Measurements from ENCODE around the gene MFSD2A. TPM values are rescaled to one million over a fixed set of nuclear protein-coding genes. Genes with fewer than 3 reads are reported as not detected.

The MFSD2A gene
- total and polyA plus RNA-seq, 10 of the 15 experiments (the other 5 are each of a cell fraction or from before 2014, with no cell fraction given) = 0.84 to 30.1 (median 15.2) TPM

DNA sequence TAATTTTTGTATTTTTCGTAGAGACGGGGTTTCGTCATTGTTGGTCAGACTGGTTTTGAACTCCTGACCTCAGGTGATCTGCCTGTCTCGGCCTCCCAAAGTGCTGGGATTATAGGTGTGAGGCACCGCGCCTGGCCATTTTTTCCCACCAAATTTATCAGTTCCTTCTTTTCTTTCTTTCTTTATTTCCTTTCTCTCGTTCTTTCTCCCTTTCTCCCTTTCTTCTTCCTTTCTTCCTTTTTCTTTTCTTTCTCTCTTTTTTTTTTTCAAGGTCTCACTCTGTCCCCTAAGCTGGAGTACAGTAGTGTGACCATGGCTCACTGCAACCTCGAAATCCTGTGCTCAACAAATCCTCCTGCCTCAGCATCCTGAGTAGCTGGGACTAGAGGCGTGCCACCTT is 26.4 kb downstream of the MFSD2A start (continued):
- TF ChIP-seq, protein P1, sequence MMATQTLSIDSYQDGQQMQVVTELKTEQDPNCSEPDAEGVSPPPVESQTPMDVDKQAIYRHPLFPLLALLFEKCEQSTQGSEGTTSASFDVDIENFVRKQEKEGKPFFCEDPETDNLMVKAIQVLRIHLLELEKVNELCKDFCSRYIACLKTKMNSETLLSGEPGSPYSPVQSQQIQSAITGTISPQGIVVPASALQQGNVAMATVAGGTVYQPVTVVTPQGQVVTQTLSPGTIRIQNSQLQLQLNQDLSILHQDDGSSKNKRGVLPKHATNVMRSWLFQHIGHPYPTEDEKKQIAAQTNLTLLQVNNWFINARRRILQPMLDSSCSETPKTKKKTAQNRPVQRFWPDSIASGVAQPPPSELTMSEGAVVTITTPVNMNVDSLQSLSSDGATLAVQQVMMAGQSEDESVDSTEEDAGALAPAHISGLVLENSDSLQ (IDR thresholded peaks at IDR 0.05) = no peak
- no peak for TF ChIP-seq ETV6 (conservative IDR thresholded peaks at IDR 0.05 in 1 of 2, IDR thresholded peaks at IDR 0.05 in 1 of 2; ENCODE audit: borderline replicate concordance in 1 of 2, low read depth in 1 of 2)

DNA sequence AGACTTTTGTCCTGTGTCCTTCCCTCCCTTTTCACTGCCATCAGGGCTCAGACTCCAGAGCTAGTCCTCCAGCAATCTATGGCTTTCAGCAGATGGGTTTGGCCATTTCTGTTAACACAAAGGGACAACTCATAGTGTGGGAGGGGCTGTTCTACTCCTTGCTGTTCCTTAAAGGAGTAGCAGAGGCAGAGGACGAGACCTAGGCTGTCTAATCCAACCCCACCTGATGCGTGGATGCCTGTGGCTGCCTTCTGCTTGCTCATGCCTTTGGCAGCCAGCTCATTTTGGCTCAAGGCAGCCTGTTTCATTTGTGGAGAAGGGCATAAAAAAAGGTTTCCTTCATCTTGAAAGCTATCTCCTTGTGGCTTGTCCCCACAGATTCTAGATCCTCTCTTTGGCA is 27.0 kb downstream of the MFSD2A start:
- Histone ChIP-seq H3K79me2 (ENCODE audit: control insufficient read depth, insufficient read depth, low read length) (no peaks in the 10 kb centered on the region), H3K4me1 (ENCODE audit: control insufficient read depth, insufficient read depth, low read length) (peaks cover 11% of the 10 kb centered on the region), H4K20me1 (ENCODE audit: control insufficient read depth, insufficient read depth) (no peaks in the 10 kb centered on the region), H3K36me3 (ENCODE audit: control insufficient read depth in 2 of 2, insufficient read depth in 2 of 2, low read length in 1 of 2) (no peaks in the 10 kb centered on the region), H3K27ac (ENCODE audit: control insufficient read depth, insufficient read depth) (no peak overlapping the region), H3K4me3 (no peak overlapping the region), H3K27me3 (replicated peaks in 1 of 2; ENCODE audit: control insufficient read depth in 2 of 2, insufficient read depth in 2 of 2, low read length in 1 of 2) (no peaks in the 10 kb centered on the region), H3K4me2 (ENCODE audit: control insufficient read depth, insufficient read depth) (no peak overlapping the region), H3K9ac (ENCODE audit: control insufficient read depth, insufficient read depth, low read length) (no peak overlapping the region), H3K9me3 (replicated peaks; ENCODE audit: control insufficient read depth, insufficient read depth, low read length) (no peaks in the 10 kb centered on the region), H2AFZ (ENCODE audit: control insufficient read depth, low read depth, low read length) (no peak overlapping the region)
- no peak for FAIRE-seq
- no TSS peak for BruUV-seq (replicated peaks)
- 56% methylated on average over 2 of the region's 2 CpGs for WGBS (ENCODE audit: insufficient coverage, insufficient replicate concordance, low lambda C conversion rate, missing lambda C conversion rate)
- POLR2A ChIA-PET = interaction anchor here (0.6 kb wide), 2 partner anchors 10 to 21 kb away, joined by 3 to 5 read pairs; no protein-coding TSS in a partner anchor
- ATAC-seq = no peak
- CTCF ChIA-PET = interaction anchor here (1.5 to 1.8 kb wide), 2 partner anchors 9 to 50 kb away, joined by 6 to 12 read pairs; no protein-coding TSS in a partner anchor
- intact Hi-C loops (cut with micrococcal nuclease; ENCODE audit: unreplicated experiment) = no loop called here
- RAD21 ChIA-PET (ENCODE audit: unreplicated experiment) = interaction anchor here (0.5 to 1.1 kb wide), 2 partner anchors 51 to 316 kb away, joined by 3 to 4 read pairs; no protein-coding TSS in a partner anchor
- SMC1A ChIA-PET (ENCODE audit: uncharacterized antibody, unreplicated experiment) = interaction anchor here (0.9 to 1.2 kb wide), 3 partner anchors 14 to 62 kb away, joined by 3 to 5 read pairs (median 3); no protein-coding TSS in a partner anchor
- no peak for DNase-seq (ENCODE audit: low read depth, low spot score)
- in situ Hi-C loops (cut with MboI) = no loop called here
- no peak for TF ChIP-seq ZSCAN29 (IDR thresholded peaks at IDR 0.05)
- no peak for TF ChIP-seq HDAC6 (IDR thresholded peaks at IDR 0.05; ENCODE audit: unreplicated experiment)
- TF ChIP-seq CBX3 (IDR thresholded peaks at IDR 0.05; ENCODE audit: borderline replicate concordance, low read depth) = no peak
- no peak for TF ChIP-seq BCL11A (IDR thresholded peaks at IDR 0.05; ENCODE audit: low read depth, low read length)
- no peak for TF ChIP-seq MTA3 (IDR thresholded peaks at IDR 0.05; ENCODE audit: borderline replicate concordance, low read length)
- TF ChIP-seq, protein P2, sequence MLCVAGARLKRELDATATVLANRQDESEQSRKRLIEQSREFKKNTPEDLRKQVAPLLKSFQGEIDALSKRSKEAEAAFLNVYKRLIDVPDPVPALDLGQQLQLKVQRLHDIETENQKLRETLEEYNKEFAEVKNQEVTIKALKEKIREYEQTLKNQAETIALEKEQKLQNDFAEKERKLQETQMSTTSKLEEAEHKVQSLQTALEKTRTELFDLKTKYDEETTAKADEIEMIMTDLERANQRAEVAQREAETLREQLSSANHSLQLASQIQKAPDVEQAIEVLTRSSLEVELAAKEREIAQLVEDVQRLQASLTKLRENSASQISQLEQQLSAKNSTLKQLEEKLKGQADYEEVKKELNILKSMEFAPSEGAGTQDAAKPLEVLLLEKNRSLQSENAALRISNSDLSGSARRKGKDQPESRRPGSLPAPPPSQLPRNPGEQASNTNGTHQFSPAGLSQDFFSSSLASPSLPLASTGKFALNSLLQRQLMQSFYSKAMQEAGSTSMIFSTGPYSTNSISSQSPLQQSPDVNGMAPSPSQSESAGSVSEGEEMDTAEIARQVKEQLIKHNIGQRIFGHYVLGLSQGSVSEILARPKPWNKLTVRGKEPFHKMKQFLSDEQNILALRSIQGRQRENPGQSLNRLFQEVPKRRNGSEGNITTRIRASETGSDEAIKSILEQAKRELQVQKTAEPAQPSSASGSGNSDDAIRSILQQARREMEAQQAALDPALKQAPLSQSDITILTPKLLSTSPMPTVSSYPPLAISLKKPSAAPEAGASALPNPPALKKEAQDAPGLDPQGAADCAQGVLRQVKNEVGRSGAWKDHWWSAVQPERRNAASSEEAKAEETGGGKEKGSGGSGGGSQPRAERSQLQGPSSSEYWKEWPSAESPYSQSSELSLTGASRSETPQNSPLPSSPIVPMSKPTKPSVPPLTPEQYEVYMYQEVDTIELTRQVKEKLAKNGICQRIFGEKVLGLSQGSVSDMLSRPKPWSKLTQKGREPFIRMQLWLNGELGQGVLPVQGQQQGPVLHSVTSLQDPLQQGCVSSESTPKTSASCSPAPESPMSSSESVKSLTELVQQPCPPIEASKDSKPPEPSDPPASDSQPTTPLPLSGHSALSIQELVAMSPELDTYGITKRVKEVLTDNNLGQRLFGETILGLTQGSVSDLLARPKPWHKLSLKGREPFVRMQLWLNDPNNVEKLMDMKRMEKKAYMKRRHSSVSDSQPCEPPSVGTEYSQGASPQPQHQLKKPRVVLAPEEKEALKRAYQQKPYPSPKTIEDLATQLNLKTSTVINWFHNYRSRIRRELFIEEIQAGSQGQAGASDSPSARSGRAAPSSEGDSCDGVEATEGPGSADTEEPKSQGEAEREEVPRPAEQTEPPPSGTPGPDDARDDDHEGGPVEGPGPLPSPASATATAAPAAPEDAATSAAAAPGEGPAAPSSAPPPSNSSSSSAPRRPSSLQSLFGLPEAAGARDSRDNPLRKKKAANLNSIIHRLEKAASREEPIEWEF (IDR thresholded peaks at IDR 0.05; ENCODE audit: insufficient replicate concordance, low read depth, low read length) = no peak
- TF ChIP-seq POLR2A (IDR thresholded peaks at IDR 0.05; ENCODE audit: low read depth, low read length) = no peak
- no peak for TF ChIP-seq NR2C2 (IDR thresholded peaks at IDR 0.05; ENCODE audit: borderline replicate concordance, control insufficient read depth, insufficient read length, low read depth)
- no peak for TF ChIP-seq ZNF24 (IDR thresholded peaks at IDR 0.05)
- TF ChIP-seq, protein P3, sequence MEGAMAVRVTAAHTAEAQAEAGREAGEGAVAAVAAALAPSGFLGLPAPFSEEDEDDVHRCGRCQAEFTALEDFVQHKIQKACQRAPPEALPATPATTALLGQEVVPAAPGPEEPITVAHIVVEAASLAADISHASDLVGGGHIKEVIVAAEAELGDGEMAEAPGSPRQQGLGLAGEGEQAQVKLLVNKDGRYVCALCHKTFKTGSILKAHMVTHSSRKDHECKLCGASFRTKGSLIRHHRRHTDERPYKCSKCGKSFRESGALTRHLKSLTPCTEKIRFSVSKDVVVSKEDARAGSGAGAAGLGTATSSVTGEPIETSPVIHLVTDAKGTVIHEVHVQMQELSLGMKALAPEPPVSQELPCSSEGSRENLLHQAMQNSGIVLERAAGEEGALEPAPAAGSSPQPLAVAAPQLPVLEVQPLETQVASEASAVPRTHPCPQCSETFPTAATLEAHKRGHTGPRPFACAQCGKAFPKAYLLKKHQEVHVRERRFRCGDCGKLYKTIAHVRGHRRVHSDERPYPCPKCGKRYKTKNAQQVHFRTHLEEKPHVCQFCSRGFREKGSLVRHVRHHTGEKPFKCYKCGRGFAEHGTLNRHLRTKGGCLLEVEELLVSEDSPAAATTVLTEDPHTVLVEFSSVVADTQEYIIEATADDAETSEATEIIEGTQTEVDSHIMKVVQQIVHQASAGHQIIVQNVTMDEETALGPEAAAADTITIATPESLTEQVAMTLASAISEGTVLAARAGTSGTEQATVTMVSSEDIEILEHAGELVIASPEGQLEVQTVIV (IDR thresholded peaks at IDR 0.05; ENCODE audit: borderline replicate concordance, partially characterized antibody) = no peak
- TF ChIP-seq CBFB (IDR thresholded peaks at IDR 0.05; ENCODE audit: low read depth) = no peak
- TF ChIP-seq, protein P4, sequence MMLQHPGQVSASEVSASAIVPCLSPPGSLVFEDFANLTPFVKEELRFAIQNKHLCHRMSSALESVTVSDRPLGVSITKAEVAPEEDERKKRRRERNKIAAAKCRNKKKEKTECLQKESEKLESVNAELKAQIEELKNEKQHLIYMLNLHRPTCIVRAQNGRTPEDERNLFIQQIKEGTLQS (IDR thresholded peaks at IDR 0.05; ENCODE audit: borderline replicate concordance, extremely low read depth, low read depth, low read length) = no peak

All from GM12878 (cell line).